ENCODE results near the gene COL4A4.
"Not testable (repeated sequence)": the region's sequence is repeated elsewhere in the genome, so short reads cannot be mapped to it uniquely, and the experiment has no call there.

COL4A4 gene

GRCh38 chr2:227095346-227095745 lies 68.7 kb downstream of the COL4A4 start:
- H3K4me3 ChIP-seq (replicated peaks; ENCODE audit: low read depth, low read length) = no peak overlapping the region
- H3K36me3 ChIP-seq (ENCODE audit: control insufficient read depth, insufficient read depth, low read length) = no peaks in the 10 kb centered on the region
- no peak for TF ChIP-seq CTCF (IDR thresholded peaks at IDR 0.05; ENCODE audit: insufficient read depth, low read length, poor library complexity, severe bottlenecking)
- DNase-seq (ENCODE audit: extremely low read depth, insufficient read length) = no peak
- no peaks in the 10 kb centered on the region for H3K27me3 ChIP-seq (replicated peaks; ENCODE audit: control insufficient read depth, insufficient read depth, low read length)

- no peak overlapping the region for H3K4me3 ChIP-seq (replicated peaks; ENCODE audit: low read depth, low read length)
- H3K36me3 ChIP-seq (ENCODE audit: control insufficient read depth, insufficient read depth, low read length) = no peaks in the 10 kb centered on the region; the same call in none of the 2 replicates
- no peak for TF ChIP-seq CTCF (IDR thresholded peaks at IDR 0.05; ENCODE audit: insufficient read depth, low read length, poor library complexity, severe bottlenecking)
- no peak for DNase-seq (ENCODE audit: extremely low read depth, insufficient read length)
- H3K27me3 ChIP-seq (replicated peaks; ENCODE audit: control insufficient read depth, insufficient read depth, low read length) = no peaks in the 10 kb centered on the region
Observed at GRCh38 chr2:227082286-227082685, 81.7 kb downstream of the COL4A4 start.

GRCh38 chr2:227079726-227080125 lies 84.3 kb downstream of the COL4A4 start:
- Histone ChIP-seq H3K36me3 (ENCODE audit: control insufficient read depth, insufficient read depth, low read length) (no peaks in the 10 kb centered on the region; the same call in none of the 2 replicates), H3K4me3 (replicated peaks; ENCODE audit: low read depth, low read length) (no peak overlapping the region), H3K27me3 (replicated peaks; ENCODE audit: control insufficient read depth, insufficient read depth, low read length) (no peaks in the 10 kb centered on the region)
- no peak for TF ChIP-seq CTCF (IDR thresholded peaks at IDR 0.05; ENCODE audit: insufficient read depth, low read length, poor library complexity, severe bottlenecking)
- no peak for DNase-seq (ENCODE audit: extremely low read depth, insufficient read length)

- H3K4me3 ChIP-seq (replicated peaks; ENCODE audit: low read depth, low read length); H3K27me3 ChIP-seq (replicated peaks; ENCODE audit: control insufficient read depth, insufficient read depth, low read length); DNase-seq (ENCODE audit: extremely low read depth, insufficient read length); H3K36me3 ChIP-seq (ENCODE audit: control insufficient read depth, insufficient read depth, low read length): not testable (repeated sequence)
Observed at GRCh38 chr2:227065065-227065464, 98.9 kb downstream of the COL4A4 start.

- Histone ChIP-seq H3K36me3 (ENCODE audit: control insufficient read depth, insufficient read depth, low read length) (no peaks in the 10 kb centered on the region; the same call in 1 of the 2 replicates), H3K27me3 (replicated peaks; ENCODE audit: control insufficient read depth, insufficient read depth, low read length) (no peaks in the 10 kb centered on the region), H3K4me3 (replicated peaks; ENCODE audit: low read depth, low read length) (no peak overlapping the region)
- DNase-seq (ENCODE audit: extremely low read depth, insufficient read length) = no peak
- TF ChIP-seq CTCF (IDR thresholded peaks at IDR 0.05; ENCODE audit: insufficient read depth, low read length, poor library complexity, severe bottlenecking) = no peak
Observed at GRCh38 chr2:227058888-227059399, 105.1 kb downstream of the COL4A4 start.

GRCh38 chr2:227057743-227058447 lies 106.1 kb downstream of the COL4A4 start:
- TF ChIP-seq CTCF (IDR thresholded peaks at IDR 0.05; ENCODE audit: insufficient read depth, low read length, poor library complexity, severe bottlenecking) = no peak
- no peak for DNase-seq (ENCODE audit: extremely low read depth, insufficient read length)
- Histone ChIP-seq H3K27me3 (replicated peaks; ENCODE audit: control insufficient read depth, insufficient read depth, low read length) (no peaks in the 10 kb centered on the region), H3K36me3 (ENCODE audit: control insufficient read depth, insufficient read depth, low read length) (no peaks in the 10 kb centered on the region; the same call in 1 of the 2 replicates), H3K4me3 (replicated peaks; ENCODE audit: low read depth, low read length) (no peak overlapping the region)
